K562 treated with DMSO at 1 percent for 48 hours (cell line): ENCODE results near the gene BECN2. TPM values are rescaled to one million over a fixed set of nuclear protein-coding genes. Genes with fewer than 3 reads are reported as not detected.

ENCODE experiments used
- total RNA-seq: library from RNA; unstranded; fragments of 300-600 nt; gene quantifications from 2 replicates; pipeline ENCODE4 v1.2.3, GENCODE V29; 2022; ENCODE audit warnings: low replicate concordance; ENCODE audit errors: extremely low read depth

Gene BECN2
- total RNA-seq, result not detected in 2 replicates

GRCh38 chr1:241957692-241958494, at the start of gene BECN2:
Gene BECN2, plus strand, starts transcription at chr1:241957767. Its CDS starts 0 bp downstream, at chr1:241957767.

DNA sequence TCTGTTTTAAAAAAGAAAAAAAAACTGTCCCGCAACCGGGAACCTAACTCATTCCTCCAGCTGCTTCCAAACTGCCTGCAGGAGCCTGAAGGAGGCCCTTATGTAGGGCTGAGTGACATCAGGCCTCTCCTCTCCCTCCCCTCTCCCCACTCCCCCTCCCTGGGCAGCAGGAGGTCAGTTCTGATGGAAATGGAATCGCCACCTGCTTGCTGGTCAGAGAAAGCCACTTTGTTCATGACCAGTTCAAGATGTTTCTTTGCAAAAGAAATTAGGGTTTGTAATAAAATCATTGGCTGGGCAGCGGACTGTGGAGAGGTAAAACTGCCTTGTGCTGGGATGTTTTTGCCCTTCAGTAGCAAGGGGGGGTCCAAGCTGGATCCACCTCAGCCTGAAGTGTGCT, 41.5 kb downstream of the BECN2 start, which contains the start of gene MAP1LC3C:
MAP1LC3C (minus strand) TSS at position 73 of the 400 bp plus-strand sequence. CDS start 90 bp downstream, outside the sequence.

Other genes starting within 250 kb of the BECN2 start
- not detected in 2 replicates for gene EXO1, start 109.6 kb upstream of the BECN2 start, total RNA-seq
- not detected in 2 replicates for gene MAP1LC3C, start 41.3 kb downstream of the BECN2 start, total RNA-seq